ENCODE measurements around the gene TTLL6.
"Not testable (repeated sequence)": the region's sequence is repeated elsewhere in the genome, so short reads cannot be mapped to it uniquely, and the experiment has no call there.

The TTLL6 gene

DNA sequence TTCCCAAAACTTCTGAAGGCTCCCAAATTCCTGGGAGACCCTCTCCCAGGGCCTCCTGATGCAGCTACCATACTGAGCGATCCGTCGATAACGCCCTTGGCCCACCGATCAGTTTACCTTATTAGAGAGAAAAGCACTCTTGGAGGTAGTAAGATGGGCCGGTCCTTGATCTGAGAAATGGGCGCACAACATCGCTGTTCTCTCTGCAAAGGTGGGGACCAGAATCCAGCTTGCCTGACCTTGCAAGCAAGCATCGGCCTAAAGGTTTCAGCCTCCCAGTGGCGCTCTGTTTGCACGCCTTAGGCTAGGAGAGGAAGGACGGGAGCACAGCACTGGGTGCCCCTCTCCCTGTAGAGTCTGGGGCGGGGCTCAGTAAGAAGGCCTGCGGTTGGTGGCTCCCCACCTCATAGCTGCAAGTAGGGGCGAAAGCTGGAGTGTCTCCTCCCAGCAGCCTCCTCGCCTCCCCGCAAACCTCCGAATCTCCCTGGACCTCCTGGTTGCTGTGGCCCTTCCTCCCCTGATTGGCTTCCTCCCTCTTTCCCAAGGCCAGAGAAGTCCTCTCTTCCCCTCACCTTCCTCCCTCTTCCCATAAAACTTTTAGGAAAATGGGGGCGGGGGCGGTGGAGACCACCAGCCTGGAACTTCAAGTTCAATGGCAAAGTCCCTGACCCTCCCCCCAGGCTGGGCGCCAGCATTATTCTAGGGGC is 94.7 kb downstream of the TTLL6 start, which contains the start of gene PRAC1:
Gene PRAC1, minus strand, starts transcription at position 318 of the 707 bp plus-strand sequence. Its CDS starts 126 bp downstream, at position 192.
- DNase-seq, result no peak

DNA sequence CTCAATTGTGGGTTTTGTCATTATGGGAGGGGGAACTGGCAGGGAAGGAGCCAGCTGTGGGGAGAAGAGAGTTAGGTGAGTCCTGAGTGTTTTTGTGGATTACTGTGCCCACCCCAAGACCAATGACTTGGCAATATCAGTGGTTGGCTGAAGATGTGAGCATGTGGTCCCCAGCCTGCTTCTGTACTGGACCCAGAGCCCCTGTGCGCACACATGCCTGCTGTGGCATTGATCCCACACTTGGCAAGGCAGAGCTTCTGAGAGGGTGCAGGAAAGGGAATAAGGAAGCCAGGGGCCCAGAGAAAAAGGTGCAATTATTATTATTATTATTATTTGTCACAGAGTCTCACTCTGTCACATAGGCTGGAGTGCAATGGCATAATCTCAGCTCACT is 96.0 kb downstream of the TTLL6 start:
- no peak for DNase-seq

DNA sequence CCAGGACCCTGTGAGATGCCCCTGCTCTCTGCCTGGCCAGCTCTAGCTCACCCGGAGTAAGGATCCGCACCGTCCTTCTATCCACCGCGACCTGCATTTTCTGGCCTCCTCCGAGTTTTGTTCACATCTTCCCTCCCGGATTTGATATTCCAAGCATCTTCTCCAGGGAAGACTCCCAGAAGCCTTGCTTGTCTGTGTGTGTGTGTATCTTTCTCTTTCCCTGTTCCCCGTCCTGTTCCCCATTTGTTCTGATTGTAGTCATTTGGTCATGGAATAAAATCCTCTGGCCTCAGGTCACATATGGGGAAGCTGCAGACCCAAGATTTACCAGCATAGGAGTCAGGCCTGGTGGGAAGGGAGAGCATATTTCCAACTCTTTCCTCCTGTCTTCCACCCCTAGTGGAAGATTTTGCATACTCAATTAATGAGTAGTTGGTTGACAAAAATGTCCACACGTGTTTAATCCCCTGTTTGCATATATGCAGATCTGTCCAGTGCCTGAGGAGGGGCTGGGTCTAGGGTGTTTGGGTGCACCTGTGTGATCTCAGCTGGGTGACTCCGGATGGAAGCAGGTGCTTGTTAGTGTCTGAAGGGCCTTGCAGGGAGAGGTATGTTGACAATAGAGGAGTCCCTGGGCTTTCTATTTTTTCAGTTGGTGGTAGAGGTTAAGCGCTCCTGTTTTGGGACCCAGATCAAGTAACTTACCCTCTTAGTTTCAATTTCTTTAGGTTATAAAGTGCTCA is 96.6 kb downstream of the TTLL6 start:
- DNase-seq, result no peak

DNA sequence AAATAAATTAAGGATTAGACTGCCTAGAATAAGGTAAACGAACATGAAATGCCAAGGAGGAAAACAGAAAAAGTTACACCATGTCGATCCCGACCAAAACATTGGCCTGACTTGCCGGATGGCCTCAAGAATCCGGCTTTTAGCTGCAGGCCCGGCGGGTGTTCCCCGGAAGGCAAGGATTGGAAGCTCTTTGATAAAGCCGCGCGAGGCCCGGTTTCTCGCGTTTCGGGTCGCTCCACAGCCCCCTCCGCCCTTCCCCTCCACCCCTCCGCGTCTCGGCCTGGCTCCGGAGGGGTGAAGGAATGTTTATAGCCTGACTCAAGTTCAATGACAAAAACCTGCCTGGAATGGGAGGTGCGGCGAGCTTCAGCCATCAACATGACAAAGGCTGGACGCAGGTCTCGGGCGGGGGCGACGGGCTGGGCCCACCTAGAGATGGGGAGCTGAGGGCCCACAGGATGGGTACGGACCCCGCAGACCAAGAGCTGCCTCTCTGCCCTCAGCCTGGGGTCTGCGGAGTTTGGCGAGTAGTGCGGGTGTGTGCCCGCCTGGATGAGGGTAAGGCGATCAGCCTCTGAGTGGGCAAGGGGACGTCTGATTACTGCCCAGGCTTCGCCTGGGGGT is 97.3 kb downstream of the TTLL6 start:
- no peak for DNase-seq

DNA sequence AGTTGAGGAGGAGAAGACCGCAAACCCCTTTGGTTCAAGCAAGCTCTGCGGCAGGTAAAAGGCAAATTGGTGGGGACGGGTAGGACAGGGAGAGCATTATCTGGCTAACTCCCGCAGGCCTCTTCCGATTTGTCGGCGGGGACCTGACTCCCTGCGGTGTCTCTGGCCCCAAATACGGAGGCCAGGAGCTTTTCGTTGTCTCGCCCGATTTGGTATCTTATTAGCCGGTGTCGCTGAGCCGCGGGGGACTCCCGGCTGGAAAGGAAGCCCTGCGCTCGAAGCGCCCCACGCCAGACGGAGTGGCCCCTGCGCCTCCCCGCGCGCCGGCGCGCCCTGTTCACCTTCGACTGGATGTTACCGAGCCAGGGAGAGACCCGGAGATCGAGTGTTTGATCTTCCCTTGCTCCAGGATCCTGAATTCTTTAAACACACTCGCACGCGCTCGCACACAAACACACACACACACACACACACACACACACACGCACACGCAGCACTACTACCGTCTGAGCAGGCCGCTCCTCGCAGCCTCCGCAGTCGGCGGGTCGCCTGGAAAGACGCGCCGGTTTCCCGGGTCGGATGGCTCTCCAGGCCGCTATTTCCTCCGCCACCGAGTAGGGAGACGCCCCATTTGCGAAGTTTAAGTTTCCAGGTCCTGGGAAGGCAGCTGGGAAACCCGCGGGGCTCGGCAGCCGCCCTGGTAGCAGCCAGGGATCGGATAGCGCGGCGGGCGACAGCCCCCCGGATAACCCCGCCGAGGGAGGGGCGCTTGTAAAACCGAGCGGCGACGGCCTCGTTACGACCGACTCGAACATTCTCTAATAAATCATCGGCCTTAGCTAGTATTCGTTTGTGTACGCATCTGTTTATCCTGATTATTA is 98.0 kb downstream of the TTLL6 start:
- DNase-seq, result no peak

DNA sequence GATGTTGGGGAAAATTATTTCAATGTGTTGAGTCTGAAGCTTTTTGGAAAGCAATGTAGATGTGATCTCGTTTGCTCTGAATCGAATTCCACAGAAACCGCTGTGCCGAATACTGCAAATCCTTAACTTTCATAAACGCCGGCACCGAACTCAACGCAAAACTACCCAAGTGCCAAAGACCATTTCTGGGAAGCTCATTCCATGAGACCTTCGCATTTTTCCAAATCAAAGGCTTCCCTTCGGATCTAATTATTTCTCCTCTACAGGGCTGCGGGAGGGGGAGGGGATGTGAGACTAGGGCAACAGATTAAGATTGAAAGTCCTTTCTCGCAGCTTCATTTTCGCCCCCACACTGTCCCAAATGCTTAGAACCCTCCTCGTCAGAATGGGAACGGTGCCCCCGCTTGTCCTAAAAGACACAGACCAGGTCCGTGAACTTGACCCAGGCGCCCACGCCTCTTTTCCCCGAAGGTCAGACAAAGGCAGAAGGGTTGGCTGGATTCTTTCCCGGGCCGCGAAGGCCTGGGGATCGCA is 98.7 kb downstream of the TTLL6 start:
- no peak for DNase-seq

DNA sequence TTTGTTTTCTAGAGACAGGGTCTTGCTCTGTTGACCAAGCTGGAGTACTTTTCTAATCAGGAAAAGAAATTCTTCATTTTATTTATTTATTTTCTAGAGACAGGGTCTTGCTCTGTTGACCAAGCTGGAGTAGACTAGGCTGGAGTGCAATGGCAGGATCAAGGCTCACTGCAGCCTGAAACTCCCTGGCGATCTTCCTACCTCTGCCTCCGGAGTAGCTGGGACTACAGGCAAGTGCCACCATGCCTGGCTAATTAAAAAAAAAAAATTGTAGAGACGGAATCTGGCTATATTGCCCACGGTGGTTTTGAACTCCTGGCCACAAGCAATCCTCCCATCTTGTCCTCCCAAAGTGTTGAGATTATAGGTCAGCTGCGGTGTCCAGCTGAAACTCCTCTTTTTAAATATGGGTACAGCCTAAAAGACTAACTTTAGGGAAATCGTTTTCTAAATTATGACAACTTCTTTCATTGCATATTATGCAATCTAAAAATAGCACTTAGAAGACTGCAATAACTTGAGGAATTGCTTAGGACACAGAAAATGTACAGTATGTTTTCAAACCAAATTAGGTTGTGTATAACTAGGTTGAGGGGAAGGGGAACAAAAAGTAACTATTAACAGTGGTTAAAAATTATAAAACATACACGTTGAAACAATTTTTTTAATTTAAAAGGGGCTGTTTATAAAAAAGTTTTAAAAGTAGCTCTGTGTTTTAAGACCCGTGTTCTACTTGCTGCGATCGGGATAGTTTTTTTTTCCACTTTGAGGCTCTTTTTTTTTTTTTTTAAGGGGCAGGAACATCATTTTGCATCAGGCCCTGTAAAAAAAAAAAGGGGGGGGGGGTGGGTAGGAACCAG is 99.4 kb downstream of the TTLL6 start:
- DNase-seq, result no peak

DNA sequence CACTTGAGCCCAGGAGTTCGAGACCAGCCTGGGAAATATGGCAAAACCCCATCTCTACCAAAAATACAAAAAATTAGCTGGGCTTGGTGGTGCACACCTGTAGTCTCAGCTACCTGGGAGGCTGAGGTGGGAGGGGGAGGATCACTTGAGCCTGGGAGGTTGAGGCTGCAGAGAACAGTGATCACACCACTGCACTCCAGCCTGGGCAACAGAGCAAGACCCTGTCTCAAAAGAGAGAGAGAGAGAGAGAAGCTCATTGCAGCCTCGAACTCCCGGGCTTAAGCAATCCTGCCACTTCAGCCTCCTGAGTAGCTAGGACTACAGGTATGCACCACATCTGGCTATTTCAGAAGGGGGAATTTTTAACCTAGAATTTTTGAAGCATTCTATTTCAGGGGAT is 100.5 kb downstream of the TTLL6 start:
- DNase-seq, result not testable (repeated sequence)

DNA sequence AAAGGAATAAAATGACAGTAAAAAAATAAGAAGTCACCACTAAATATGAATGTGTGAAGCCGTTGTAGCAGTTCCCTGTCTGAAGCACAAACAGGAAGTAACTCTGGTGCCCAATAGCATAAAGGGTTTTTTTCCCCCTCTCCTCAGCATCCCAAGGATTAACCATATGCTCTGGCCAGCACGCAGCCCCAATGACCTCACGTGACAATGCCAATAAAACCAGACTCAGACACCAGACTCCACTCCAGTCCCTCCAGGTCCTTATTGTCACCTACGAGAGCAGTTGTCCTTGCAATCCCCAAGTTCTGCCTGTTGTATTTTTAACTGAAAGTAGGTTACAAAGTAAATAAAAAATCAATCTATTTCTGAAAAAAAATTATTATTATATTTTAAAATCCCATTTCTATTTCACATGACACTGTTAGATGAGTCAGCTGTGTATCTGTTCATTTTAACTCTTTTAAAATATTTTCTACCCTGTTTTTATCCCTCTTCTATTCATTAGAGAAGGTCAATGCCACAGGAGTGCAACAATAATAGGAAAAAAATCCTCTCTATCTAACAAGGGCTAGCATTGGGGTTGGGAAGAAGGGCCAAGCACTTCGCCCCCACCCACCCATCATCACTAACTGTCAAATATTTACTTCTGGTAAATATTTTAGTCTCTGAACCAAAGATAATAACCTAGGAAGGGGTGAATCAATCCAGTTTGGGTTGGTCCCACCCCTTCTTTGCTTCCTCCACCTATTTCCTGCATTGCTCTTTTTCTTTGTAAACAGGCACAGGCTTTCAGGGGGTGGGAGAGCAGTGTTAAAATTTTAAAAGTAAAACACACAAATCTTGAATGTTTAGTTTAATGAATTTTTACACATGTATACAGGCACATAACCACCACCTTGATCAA is 101.3 kb downstream of the TTLL6 start:
- no peak for DNase-seq

Data from activated CD4-positive, alpha-beta T cell treated with anti-CD3 and anti-CD28 coated beads for 48 hours (primary cell).